GM12874 (cell line): Measurements from ENCODE around the gene PDF.

ENCODE experiments used
- TF ChIP-seq, protein P1 (sequence below): IDR thresholded peaks from 2 replicates; pipeline ENCODE4 v1.5.1; 2011; ENCODE audit warnings: low read depth, mild to moderate bottlenecking, control low read depth, low read length, moderate library complexity; ENCODE audit not compliant: insufficient read depth

The PDF gene

DNA sequence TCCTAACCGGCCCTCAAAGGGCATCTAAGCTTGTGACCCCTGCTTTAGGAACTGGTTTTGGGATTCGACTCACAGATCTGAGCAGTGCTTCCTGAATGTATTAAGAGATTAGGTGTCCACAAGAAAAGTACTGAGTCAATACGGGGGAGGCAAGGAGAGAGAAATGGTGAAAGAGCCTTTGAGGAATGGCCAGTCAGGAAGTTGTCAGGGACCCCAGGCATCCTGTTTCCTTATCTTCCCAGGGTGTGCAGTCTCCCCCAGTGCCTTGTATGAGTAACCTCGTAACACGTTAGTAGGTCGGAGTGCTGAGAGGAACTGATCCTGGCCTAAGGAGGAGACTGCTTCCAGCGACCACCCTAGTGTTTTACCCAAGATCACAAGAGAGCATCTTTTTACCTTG is 37.6 kb upstream of the PDF start:
- TF ChIP-seq, protein P1, sequence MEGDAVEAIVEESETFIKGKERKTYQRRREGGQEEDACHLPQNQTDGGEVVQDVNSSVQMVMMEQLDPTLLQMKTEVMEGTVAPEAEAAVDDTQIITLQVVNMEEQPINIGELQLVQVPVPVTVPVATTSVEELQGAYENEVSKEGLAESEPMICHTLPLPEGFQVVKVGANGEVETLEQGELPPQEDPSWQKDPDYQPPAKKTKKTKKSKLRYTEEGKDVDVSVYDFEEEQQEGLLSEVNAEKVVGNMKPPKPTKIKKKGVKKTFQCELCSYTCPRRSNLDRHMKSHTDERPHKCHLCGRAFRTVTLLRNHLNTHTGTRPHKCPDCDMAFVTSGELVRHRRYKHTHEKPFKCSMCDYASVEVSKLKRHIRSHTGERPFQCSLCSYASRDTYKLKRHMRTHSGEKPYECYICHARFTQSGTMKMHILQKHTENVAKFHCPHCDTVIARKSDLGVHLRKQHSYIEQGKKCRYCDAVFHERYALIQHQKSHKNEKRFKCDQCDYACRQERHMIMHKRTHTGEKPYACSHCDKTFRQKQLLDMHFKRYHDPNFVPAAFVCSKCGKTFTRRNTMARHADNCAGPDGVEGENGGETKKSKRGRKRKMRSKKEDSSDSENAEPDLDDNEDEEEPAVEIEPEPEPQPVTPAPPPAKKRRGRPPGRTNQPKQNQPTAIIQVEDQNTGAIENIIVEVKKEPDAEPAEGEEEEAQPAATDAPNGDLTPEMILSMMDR = no peak

DNA sequence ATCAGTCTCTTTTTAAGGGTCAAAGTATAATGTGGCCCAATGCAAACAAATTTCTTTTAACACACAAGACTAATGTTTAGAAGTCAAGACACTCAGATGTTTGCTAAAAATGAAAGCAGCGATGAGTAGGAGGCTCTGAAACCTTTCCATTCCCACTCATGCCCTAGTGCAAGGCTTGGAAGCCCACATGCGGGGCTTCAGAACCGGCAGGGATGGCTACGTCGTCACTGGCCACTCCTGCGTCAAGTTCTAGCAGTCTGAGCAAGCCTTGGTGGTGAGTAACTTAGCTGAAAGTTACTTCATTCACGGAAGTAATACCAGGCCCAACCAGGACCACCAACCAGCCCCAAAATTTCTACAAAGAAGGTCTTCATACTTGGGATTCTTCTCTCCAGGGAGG is 36.0 kb upstream of the PDF start:
- TF ChIP-seq, protein P1 = no peak

DNA sequence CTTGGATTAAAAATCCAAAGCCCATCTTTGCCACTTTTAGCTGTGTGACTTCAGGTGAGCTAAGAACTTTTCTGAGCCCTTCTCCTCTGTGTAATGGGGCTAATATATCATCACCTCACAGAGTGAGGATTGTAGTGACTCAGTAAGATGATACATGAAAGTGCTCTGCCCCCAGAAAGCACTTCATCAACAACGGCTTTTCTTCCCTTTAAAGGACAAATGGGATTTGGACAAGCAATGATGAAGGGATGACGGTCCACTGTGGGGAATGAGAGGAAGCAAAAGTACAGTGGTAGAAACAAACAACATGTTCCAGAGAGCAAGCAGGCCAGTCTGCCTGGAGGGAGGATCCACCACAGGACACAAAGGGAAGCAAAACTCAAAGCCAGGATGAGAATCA is 35.5 kb upstream of the PDF start:
- TF ChIP-seq, protein P1 = no peak

DNA sequence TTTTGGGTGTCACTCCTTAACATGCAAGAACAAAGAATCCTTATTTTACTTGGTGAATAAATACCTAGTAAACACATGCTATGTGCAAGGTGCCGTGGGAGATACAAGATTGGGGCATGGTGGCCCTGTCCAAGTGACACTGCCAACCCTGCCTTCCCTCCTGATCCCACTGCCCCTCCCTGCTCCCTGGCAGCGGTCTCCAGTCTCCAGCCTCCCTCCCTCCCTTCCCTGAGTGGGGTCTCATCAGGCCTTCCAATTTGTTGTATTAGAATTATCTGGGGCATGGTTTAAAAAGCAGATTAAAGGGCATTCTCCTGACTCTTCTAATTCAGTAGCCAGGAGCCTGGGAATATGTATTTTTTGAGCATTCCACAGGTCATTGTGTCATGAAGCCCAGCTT is 33.7 kb upstream of the PDF start:
- TF ChIP-seq, protein P1 = no peak

DNA sequence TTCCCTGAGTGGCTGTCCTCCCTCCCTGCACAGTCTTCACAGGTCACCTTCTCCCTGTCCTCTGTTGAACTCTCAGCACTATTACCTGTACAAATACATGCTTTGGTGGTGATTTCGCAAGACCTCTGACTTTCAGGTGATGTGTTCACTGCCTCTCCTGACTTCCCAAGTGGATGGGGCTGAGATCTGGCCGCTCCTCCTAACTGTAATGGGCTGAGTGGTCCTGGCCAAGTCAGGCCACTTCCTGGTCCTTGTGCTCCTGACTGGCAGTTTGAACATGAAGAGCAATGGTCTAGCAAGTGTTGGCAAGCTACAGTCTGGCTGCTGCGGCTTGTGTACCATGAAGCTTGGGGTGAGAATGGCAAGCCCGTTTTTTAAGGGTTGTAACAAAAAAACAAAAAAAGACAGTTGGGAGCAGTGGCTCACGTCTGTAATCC is 32.9 kb upstream of the PDF start:
- TF ChIP-seq, protein P1 = no peak

DNA sequence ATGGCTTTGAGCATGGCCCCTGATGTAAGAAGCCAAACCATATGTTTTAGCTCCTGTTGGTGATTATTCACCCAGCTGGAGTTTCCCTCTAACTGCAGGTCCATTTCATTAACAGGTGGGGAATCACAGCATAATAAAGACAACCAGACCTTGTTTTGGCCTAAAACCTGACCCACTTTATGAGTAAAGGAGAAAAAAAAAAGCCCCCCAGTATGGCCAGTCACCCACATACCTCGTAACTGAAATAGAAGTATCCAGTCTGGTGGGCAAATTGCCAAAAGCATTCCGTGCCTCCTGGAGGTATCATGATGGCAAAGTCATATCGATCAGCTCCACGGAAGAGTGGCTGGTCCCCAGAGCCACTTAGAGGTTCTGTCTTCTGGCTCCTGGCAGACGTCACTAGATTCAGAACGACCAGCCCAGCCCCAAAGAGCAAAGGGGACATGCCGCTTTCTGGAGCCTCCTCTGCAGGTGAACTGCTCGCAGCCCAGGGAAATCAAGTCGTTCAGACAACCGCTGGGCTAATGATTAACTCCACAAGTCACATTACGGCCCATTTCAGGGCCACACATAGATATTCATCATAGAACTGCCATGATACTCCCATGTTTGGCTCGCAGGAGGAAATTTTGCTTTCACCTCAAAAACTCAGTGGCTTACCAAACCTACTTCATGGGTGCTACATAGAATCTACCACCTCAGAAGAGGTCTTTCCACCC is 21.1 kb upstream of the PDF start, which contains the start of gene TMED6:
TMED6 (minus strand) TSS at position 478 of the 719 bp plus-strand sequence; CDS start at position 445, 33 bp downstream.
- TF ChIP-seq, protein P1 = no peak

DNA sequence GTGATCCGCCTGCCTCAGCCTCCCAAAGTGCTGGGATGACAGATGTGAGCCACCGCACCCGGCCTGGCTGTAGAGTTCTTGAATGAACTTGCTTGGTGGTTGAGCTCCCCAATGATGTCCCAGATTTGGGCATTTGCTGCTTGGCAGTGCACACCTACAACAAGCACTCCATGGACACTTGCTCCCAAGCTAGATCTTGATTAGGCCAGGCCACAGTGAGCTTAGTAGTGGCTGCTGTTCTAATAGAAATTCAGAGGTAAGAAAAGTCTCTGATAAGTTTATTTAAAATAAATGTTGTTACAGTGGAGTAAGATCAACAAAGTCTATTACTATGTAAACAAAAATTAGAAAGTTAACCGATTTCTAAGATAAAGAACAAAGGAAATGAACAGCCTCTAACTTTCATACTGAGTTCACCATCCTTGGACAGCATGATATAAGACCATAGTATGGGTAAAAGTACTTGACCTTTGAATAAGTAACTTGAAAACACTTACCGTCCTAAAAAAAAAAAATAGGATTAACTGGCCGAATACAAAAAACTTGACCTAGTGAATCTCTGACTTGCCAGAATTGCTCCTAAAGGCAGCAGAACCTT is 20.2 kb upstream of the PDF start:
- TF ChIP-seq, protein P1 = no peak
